NT2/D1 (cell line): ENCODE results near the gene ITGA3.

Source experiments
- SUZ12 ChIP-seq: IDR thresholded peaks from 2 replicates; pipeline ENCODE4 v1.6.1; 2011; ENCODE audit not compliant: insufficient read length, insufficient read depth; ENCODE audit errors: extremely low read depth
- ZNF274 ChIP-seq: IDR thresholded peaks from 2 replicates; pipeline ENCODE4 v1.6.1; 2011; ENCODE audit warnings: mild to moderate bottlenecking, low read depth, low read length

GRCh38 chr17:50097455-50097854, 41.5 kb downstream of the ITGA3 start:
- TF ChIP-seq ZNF274 (no peak), SUZ12 (no peak)
